Tongue (tissue), 2 donors: ENCODE results near the gene GFI1. TPM values are rescaled to one million over a fixed set of nuclear protein-coding genes. Genes with fewer than 3 reads are reported as not detected.
"Not testable (repeated sequence)": the region's sequence is repeated elsewhere in the genome, so short reads cannot be mapped to it uniquely, and the experiment has no call there.

Experiments
- DNase-seq: peaks from one replicate; pipeline ENCODE4 v3.0.0-alpha.2; 2015
- total RNA-seq: library from RNA; depleted of rRNA; stranded (reverse); fragments of >200 nt; gene quantifications from one replicate; pipeline ENCODE4 v1.2.3, GENCODE V29; 2014

GFI1 gene
- total RNA-seq, result 2.6 TPM

DNA sequence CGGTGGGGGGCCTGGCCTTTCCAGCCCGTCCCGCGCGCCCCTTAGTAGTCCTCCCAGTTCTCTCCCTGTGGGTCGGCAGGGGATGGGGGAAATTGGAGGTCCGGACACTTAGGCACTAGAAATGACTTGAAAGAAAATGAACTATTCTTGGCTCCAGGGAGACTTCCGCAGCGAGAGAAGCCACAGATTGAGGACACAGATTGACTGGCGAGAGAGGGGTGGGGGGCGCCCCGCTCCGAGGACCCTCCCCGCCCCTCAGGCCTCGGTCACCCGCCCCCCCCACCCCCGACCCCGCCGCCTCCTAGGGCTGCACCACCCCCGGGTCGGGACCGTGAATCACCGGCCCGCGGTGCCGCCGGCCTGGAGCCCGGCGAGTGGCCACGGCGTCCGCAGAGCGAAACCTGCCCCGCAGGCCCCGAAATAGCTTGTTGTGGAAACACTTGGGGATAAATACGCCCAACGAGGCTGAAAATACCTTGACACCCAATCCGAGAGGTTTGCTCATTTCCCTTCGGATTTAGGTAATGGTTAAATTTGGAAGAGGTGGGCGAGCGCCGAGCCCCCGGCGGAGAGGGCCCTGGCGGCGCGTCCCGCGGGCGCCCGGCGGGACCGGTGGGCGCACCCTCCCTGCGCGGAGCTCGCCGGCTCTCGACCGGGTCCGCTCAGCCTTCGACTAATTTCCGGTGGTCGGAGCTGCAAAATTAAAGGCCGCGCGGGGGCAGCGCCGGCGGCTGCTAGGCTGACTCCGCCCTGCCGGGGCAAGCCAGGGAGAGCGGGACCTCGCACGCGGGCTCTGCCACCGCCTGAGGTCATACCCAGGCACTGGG lies at the start of gene GFI1:
Gene GFI1, minus strand, starts transcription at position 675 of the 827 bp plus-strand sequence. CDS start 3,438 bp downstream, outside the sequence.
- peak; percentile 19 for DNase-seq

- DNase-seq, result not testable (repeated sequence)
These were observed 45.6 kb upstream of the GFI1 start for GRCh38 chr1:92532371-92532770.

GRCh38 chr1:92531939-92532338 lies 45.2 kb upstream of the GFI1 start:
- not testable (repeated sequence) for DNase-seq

DNA sequence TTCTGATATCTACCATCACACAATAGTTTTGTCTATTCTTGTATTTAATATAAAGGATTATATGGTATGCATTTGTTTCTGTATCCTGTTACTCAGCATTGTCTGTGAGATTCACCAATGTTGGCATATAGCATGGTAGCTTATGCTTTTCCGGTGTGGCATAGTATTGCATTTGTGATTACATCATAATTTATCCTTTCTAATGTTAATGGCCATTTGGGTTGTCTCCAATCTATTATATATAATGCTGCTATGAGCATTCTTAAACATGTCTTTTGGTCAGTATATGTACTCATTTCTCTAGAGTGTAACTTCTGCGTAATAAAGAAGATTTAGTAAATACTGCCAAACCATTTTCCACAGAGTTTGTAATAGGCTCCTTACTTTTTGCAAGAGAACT lies 40.9 kb upstream of the GFI1 start:
- no peak for DNase-seq

DNA sequence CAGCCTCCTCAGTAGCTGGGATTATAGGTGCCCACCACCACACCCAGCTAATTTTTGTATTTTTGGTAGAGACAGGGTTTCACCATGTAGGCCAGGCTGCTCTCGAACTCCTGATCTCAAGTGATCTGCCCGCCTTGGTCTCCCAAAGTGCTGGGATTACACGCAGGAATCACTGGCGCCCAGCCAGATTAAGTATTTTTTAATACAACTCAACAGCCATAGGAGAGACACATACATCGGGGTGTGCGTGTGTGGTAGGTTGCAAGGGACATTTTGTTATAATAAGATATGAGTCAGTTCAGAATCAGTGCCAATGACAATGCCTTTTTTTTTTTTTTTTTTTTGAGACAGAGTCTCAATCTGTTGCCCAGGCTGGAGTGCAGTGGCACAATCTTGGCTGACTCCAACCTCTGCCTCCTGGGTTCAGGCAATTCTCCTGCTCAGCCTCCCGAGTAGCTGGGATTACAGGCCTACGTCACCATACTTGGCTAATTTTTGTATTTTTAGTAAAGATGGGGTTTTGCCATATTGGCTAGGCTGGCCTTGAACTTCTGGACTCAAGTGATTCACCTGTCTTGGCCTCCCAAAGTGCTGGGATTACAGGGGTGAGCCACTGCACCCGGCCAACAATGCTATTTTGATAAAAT lies 38.3 kb upstream of the GFI1 start:
- DNase-seq, result not testable (repeated sequence)

DNA sequence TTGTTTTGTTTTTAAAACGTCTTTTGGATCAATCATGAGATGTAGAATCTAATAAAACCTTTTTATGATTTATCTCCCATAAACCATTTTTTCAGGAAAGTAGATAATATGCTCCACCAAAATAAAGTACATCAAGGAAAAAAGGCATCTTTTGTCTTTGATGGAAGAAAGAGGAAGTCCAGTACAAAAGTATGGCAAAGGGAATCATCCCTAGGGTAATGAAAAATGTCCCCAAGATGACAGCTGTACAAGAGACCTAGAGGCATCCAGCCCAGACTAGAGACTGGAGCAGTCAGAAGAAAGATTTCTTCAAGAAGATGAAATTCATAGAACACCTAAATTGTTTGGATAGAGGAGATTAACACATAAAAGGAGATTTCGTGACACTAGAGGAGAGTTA lies 32.3 kb upstream of the GFI1 start:
- no peak for DNase-seq

DNA sequence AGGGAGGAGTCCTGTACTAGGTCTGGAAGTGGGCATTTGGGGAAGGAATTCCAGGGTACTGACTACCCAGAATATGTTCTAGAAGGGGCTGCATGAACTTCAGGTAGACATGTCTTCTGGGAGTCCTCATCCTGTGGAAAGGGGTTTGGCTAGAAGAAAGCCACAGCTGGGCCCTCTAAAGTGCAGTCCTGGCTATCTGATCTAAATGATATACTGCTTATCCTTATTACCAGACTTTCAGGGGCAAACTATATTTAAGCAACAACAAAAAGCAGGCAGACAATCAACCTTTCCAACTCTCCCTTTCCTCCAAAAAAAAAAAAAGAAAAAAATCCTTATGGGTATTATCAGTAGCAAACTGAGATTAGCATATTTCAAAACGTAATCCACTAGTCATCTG lies 29.8 kb upstream of the GFI1 start:
- no peak for DNase-seq

GRCh38 chr1:92515796-92516201 lies 29.1 kb upstream of the GFI1 start:
- DNase-seq, result no peak

- DNase-seq, result no peak
These were observed 24.8 kb upstream of the GFI1 start for GRCh38 chr1:92511541-92511940.

- no peak for DNase-seq
These were observed 22.9 kb upstream of the GFI1 start for GRCh38 chr1:92509619-92510018.

DNA sequence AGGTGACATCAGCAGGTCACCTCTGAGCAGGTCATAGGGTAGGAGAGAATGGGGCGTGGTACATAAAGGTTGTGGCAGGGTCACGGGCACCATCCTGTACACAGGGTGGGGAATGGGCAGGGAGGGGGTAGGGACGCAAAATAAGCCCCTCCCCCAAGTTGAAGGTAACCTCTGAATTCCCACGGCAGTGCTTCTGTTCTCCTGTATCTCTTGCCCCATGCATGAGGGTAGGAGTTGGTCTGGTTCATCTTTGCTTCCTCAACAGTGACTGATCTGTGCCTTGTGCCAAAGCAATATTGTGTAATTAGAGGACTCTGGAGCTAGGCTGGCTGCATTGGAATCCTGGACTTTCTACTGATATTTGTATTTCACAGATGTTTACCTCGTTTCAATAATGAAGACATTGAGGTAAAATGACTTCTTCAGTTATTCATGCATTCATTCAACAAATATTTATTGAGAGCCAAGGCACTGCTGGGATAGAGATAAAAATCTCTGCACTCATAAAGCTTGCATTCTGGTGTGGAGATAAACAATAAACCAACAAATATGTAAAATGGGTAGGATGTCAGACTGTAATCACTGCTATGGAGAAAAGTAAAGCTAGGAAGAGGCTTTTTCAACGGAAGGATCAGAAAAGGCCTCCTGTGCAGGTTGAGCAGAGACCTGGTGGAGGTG lies 18.4 kb upstream of the GFI1 start:
- DNase-seq, result no peak

GRCh38 chr1:92504291-92505014 lies 17.7 kb upstream of the GFI1 start:
- no peak for DNase-seq

GRCh38 chr1:92503926-92504285 lies 17.2 kb upstream of the GFI1 start:
- DNase-seq, result no peak

- no peak for DNase-seq
These were observed 16.6 kb upstream of the GFI1 start for GRCh38 chr1:92503043-92503925.

DNA sequence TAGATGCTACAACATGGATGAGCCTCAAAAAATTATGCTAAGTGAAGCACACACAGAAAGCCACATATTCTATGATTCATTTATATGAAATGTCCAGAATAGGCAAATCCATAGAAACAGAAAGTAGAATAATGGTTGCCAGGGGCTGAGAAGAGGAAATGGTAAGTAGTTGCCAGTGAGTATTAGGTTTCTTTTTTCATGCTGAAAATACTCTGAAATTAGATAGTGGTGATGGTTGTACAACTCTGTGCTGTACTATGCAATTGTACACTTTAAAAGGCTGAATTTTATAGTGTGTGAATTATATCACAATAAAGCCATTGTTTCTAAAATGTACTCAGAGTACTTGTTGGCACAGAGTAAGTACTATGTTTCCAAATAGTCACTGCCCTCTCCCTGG lies 15.5 kb upstream of the GFI1 start:
- no peak for DNase-seq

- no peak for DNase-seq
These were observed 13.8 kb upstream of the GFI1 start for GRCh38 chr1:92500552-92500951.

DNA sequence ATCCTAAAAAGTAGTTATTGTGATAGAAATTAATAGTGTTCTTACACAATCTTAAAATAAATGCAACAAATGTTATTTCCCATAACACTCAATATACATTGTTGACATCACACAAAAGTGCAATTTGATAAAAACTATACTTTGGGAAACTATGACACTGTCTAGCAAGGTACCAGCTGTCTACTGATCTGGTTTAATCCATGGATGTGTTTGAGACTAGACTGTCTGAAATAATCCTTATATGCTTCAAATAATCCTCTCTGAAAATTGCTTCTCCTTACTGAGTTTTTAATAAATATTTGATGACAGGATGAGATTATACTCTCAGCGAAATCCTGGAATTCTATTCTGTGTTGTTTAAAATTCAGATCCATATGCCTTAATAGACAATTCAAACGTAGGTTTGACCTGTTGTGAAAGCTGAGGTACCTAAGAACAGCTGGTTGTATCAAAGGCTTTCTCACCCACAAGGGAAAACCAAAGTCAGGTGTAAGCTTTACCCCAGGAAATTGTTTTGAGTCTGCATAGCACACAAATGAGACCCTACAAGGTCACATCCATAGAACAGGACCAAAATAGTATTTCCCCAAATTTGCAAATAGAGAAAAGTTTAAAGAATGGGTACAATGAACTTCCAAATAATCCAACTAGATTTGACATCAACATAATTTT lies 8.8 kb upstream of the GFI1 start:
- DNase-seq, result no peak

DNA sequence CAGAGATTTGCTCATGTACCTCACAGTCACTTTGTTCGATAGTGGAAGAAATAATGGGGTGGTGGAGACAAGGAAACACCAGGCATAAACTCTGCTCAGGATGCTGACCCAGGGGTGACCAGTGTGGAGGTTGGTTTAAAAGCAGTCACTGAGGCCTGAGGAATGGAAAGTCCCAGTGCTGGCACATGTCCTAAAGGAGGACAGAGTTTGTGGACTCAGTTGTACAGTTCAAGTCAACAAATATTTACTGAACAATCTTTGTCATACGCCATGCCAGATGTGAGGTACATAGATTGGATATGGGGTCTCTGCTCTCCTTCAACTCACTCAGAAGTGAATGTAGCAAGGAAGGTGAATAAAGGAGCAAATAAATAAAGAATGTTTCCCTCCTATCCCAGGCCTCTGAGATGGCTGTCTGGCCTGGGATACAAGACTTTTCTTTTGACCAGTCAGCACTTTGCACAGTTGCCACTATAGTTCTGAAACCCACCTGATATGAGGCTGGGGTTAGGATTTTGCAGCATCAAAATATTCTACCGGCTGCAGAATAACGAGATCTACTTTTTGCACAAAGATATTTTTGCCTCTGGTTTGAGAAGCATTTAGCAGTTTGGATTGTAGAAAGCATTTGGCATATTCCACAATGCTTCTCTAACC lies 7.9 kb upstream of the GFI1 start:
- DNase-seq, result no peak

- DNase-seq, result no peak
These were observed 6.4 kb upstream of the GFI1 start for GRCh38 chr1:92493139-92493538.

GRCh38 chr1:92488832-92489231 lies 2.1 kb upstream of the GFI1 start:
- no peak for DNase-seq
